Smooth muscle cell of the brain vasculature (primary cell): Measurements from ENCODE around the gene SLC26A8.
"Not testable (repeated sequence)": the region's sequence is repeated elsewhere in the genome, so short reads cannot be mapped to it uniquely, and the experiment has no call there.

Experiments used
- DNase-seq: peaks from one replicate; pipeline ENCODE4 v3.0.0-alpha.2; 2012; ENCODE audit warnings: low read depth, low spot score

Gene SLC26A8

GRCh38 chr6:35916893-35917292, 107.5 kb downstream of the SLC26A8 start:
- not testable (repeated sequence) for DNase-seq

- no peak for DNase-seq
Measured at GRCh38 chr6:35916056-35916455, 108.4 kb downstream of the SLC26A8 start.

- DNase-seq = no peak
Measured at GRCh38 chr6:35914536-35914935, 109.9 kb downstream of the SLC26A8 start.

GRCh38 chr6:35911871-35912653, 112.4 kb downstream of the SLC26A8 start:
- DNase-seq = no peak

GRCh38 chr6:35909571-35909970, 114.9 kb downstream of the SLC26A8 start:
- DNase-seq = not testable (repeated sequence)

GRCh38 chr6:35908753-35909401, 115.6 kb downstream of the SLC26A8 start:
- not testable (repeated sequence) for DNase-seq

- DNase-seq = no peak
Measured at GRCh38 chr6:35907750-35908149, 116.7 kb downstream of the SLC26A8 start.

GRCh38 chr6:35906499-35906846, 118.0 kb downstream of the SLC26A8 start:
- no peak for DNase-seq

- DNase-seq = no peak
Measured at GRCh38 chr6:35905841-35906498, 118.5 kb downstream of the SLC26A8 start.

GRCh38 chr6:35905141-35905785, 119.2 kb downstream of the SLC26A8 start:
- DNase-seq = no peak

GRCh38 chr6:35903679-35904078, 120.8 kb downstream of the SLC26A8 start:
- DNase-seq = no peak

GRCh38 chr6:35900448-35900847, 124.0 kb downstream of the SLC26A8 start:
- DNase-seq = no peak

GRCh38 chr6:35898003-35898402, 126.4 kb downstream of the SLC26A8 start:
- DNase-seq = no peak

- no peak for DNase-seq
Measured at GRCh38 chr6:35897486-35897885, 127.0 kb downstream of the SLC26A8 start.

- no peak for DNase-seq
Measured at GRCh38 chr6:35897036-35897435, 127.4 kb downstream of the SLC26A8 start.

GRCh38 chr6:35896228-35896627, 128.2 kb downstream of the SLC26A8 start:
- DNase-seq = no peak

- no peak for DNase-seq
Measured at GRCh38 chr6:35895560-35895959, 128.9 kb downstream of the SLC26A8 start.

GRCh38 chr6:35894776-35895175, 129.7 kb downstream of the SLC26A8 start:
- no peak for DNase-seq
